ENCODE results near the gene CTSW. TPM values are rescaled to one million over a fixed set of nuclear protein-coding genes. Genes with fewer than 3 reads are reported as not detected.

CTSW gene
- total RNA-seq, 3 donors from 2014 or later (not counting 1 experiment from before 2014, with no cell fraction given): 765 to 1,016 (median 976) TPM

DNA sequence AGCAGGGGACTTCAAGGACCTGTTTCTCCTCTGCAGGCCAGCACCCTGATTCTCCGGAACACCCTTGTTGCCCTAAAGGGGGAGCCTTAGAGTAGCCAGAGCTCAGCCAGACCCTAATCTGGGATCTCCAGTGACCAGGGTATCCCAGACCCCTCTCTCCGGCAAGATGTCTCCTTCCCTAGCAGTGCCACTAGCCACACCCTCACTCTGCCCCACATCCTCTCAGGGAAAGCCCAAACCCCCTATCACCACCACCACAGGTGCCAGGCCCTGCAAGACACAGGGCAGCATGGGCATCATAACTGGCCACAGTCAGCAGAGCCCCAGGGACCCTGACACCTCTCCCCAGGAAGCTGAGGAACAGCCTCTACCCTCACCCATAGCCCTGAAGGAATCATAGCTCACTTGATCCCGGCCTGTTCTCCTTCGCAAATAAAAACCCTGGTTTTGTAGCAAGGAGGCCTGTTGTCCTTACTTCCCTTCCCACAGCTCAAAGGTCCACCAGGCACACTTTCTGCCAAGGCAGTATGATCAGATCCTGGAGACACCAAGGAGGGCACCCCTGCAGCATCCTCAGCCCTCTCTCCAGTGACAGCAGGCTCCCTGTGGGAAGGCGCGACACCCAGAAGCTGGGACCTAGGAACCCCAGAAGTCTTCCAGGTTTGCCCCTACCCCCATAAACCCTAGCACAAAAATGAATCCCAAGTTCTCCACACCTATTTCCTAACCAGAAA, 26.2 kb upstream of the CTSW start:
- 94% methylated on average over 6 of the region's 6 CpGs for WGBS (ENCODE audit: insufficient coverage)
- ATAC-seq (no peak), DNase-seq (peak in 1 of 2 donors; percentile 16)
- Mint-ChIP-seq H3K4me1 (peaks cover 35 to 44% of the 10 kb centered on the region in 2 donors), H3K27ac (peak overlapping the region; percentile 74 to 94), H3K36me3 (peaks cover 7% of the 10 kb centered on the region), H3K4me3 (no peak overlapping the region), H3K27me3 (ENCODE audit: low read depth in 2 of 2) (no peaks in the 10 kb centered on the region), H3K9me3 (no peaks in the 10 kb centered on the region)
- intact Hi-C loops (cut with micrococcal nuclease): no loop called here
- TF ChIP-seq, protein P1, sequence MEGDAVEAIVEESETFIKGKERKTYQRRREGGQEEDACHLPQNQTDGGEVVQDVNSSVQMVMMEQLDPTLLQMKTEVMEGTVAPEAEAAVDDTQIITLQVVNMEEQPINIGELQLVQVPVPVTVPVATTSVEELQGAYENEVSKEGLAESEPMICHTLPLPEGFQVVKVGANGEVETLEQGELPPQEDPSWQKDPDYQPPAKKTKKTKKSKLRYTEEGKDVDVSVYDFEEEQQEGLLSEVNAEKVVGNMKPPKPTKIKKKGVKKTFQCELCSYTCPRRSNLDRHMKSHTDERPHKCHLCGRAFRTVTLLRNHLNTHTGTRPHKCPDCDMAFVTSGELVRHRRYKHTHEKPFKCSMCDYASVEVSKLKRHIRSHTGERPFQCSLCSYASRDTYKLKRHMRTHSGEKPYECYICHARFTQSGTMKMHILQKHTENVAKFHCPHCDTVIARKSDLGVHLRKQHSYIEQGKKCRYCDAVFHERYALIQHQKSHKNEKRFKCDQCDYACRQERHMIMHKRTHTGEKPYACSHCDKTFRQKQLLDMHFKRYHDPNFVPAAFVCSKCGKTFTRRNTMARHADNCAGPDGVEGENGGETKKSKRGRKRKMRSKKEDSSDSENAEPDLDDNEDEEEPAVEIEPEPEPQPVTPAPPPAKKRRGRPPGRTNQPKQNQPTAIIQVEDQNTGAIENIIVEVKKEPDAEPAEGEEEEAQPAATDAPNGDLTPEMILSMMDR (IDR thresholded peaks at IDR 0.05): no peak
- Histone ChIP-seq H3K4me3 (ENCODE audit: low read length) (no peak overlapping the region), H3K27me3 (ENCODE audit: control insufficient read depth, insufficient read depth, low read length) (no peaks in the 10 kb centered on the region), H3K4me1 (ENCODE audit: control insufficient read depth, insufficient read depth, low read length) (peaks cover 32% of the 10 kb centered on the region), H3K36me3 (ENCODE audit: control insufficient read depth, insufficient read depth, low read length) (peaks cover 54% of the 10 kb centered on the region), H3K27ac (ENCODE audit: low read length) (no peak overlapping the region), H3K9me3 (ENCODE audit: control insufficient read depth, insufficient read depth, low read length) (peaks cover 4% of the 10 kb centered on the region)

GRCh38 chr11:65854161-65854592, 25.5 kb upstream of the CTSW start:
- no peaks in the 10 kb centered on the region for H3K27me3 Mint-ChIP-seq (ENCODE audit: low read depth in 2 of 2)
- WGBS (ENCODE audit: insufficient coverage): 90% methylated on average over 4 of the region's 4 CpGs
- Histone ChIP-seq H3K27ac (ENCODE audit: low read length) (no peak overlapping the region), H3K9me3 (ENCODE audit: control insufficient read depth, insufficient read depth, low read length) (peaks cover 4% of the 10 kb centered on the region), H3K4me1 (ENCODE audit: control insufficient read depth, insufficient read depth, low read length) (peaks cover 36% of the 10 kb centered on the region), H3K27me3 (ENCODE audit: control insufficient read depth, insufficient read depth, low read length) (no peaks in the 10 kb centered on the region), H3K36me3 (ENCODE audit: control insufficient read depth, insufficient read depth, low read length) (peaks cover 54% of the 10 kb centered on the region), H3K4me3 (ENCODE audit: low read length) (no peak overlapping the region)
- H3K36me3 Mint-ChIP-seq: peaks cover 7% of the 10 kb centered on the region
- no peaks in the 10 kb centered on the region for H3K9me3 Mint-ChIP-seq
- ATAC-seq: no peak
- peak in 1 of 2 donors; percentile 8 for DNase-seq
- H3K4me1 Mint-ChIP-seq: peaks cover 42 to 52% of the 10 kb centered on the region in 2 donors
- no peak overlapping the region for H3K4me3 Mint-ChIP-seq
- intact Hi-C loops (cut with micrococcal nuclease): no loop called here
- H3K27ac Mint-ChIP-seq: peak overlapping the region; percentile 74 to 94
- TF ChIP-seq, protein P1 (IDR thresholded peaks at IDR 0.05): no peak

DNA sequence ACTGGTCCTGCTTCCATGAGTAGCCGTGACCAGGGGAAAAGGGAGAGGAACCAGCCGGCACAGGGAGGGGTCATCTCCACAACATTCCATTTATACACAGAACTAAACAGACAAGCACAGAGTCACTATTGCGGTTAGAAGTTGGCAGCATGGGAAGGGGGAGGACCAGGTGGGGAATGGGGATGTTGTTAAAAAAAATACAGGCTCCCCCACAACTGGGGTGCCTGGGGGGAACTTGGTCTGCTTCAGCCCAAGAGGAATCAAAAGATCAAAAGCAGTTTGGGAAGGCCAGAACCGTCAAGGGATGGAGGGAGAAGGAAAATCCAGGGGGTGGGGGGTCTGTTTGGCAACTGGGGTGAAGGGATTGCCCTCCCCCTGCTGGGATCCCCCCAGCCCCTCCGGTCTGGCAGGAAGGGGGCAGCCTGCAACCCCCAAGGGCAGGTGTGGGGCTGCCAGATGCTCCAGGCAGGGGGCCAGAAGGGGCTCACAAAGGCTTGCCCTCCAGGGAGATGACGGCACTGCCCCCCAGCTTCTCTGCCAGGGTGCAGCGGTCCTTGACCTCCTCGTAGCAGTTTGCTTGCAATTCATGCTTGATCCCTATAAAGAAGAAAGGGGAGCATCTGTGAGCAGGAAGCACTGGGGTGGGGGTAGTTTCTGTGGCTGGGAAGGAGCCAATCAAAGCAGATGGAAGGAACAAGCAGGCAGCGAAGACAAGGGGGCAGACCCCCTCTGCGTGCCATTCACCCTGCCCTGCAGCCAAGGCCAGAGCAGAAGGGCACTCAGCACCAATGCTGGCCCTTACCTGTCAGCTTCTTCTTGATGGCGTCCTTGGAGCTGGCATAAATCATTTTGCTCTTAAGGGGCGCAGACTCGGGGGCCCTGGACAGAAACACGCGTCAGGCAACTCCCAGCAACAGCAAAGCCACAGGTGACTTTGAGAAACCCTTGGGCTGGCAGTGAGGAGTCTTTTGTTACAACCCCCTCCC, 24.5 kb upstream of the CTSW start:
- H3K4me1 ChIP-seq (ENCODE audit: control insufficient read depth, insufficient read depth, low read length): peaks cover 45% of the 10 kb centered on the region
- intact Hi-C loops (cut with micrococcal nuclease): loop anchor here (5.0 kb wide), 1 partner anchor 62 kb away; the partner anchor contains the start of genes C11orf68 and DRAP1
- no peak overlapping the region for H3K4me3 ChIP-seq (ENCODE audit: low read length)
- peaks cover 54% of the 10 kb centered on the region for H3K36me3 ChIP-seq (ENCODE audit: control insufficient read depth, insufficient read depth, low read length)
- peak overlapping the region; percentile 74 to 94 for H3K27ac Mint-ChIP-seq
- H3K9me3 ChIP-seq (ENCODE audit: control insufficient read depth, insufficient read depth, low read length): peaks cover 4% of the 10 kb centered on the region
- peaks cover 7% of the 10 kb centered on the region for H3K36me3 Mint-ChIP-seq
- no peaks in the 10 kb centered on the region for H3K27me3 Mint-ChIP-seq (ENCODE audit: low read depth in 2 of 2)
- no peaks in the 10 kb centered on the region for H3K27me3 ChIP-seq (ENCODE audit: control insufficient read depth, insufficient read depth, low read length)
- no peaks in the 10 kb centered on the region for H3K9me3 Mint-ChIP-seq
- DNase-seq (peak in 1 of 2 donors; percentile 24), ATAC-seq (no peak)
- 81% methylated on average over 13 of the region's 15 CpGs for WGBS (ENCODE audit: insufficient coverage)
- TF ChIP-seq, protein P1 (IDR thresholded peaks at IDR 0.05): no peak
- H3K4me3 Mint-ChIP-seq: peak overlapping the region; percentile 92
- H3K27ac ChIP-seq (ENCODE audit: low read length): no peak overlapping the region
- H3K4me1 Mint-ChIP-seq: peaks cover 49 to 59% of the 10 kb centered on the region in 2 donors
